Measurements from ENCODE around the gene TXNDC2.

DNA sequence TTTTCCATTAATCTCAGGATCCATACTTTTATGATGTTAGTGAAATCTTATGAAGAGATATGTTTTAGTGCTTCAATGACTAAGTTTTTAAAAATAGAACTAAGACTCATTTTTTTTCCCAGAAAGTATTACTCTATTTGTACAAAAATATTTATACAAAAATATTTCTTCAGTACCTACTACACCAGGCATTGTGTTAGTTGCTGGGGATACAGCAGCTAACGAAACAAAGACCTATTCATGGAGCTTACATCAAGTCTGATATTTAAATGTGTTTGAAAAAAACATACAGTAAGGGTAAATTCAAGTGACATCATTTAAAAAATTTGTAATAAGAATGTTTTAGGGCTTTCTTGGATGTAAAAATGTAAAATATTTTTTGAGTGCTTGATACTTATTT is 39.6 kb downstream of the TXNDC2 start:
- TF ChIP-seq CTCF (IDR thresholded peaks at IDR 0.05; ENCODE audit: low read length) = no peak
- no peak for TF ChIP-seq EZH2 (optimal IDR thresholded peaks at IDR 0.05; ENCODE audit: low read depth, low read length)
